ENCODE results near the gene TSPAN7. TPM values are rescaled to one million over a fixed set of nuclear protein-coding genes. Genes with fewer than 3 reads are reported as not detected.
A peak's percentile ranks its signal among the peaks of the same experiment; 100 is the strongest.

The TSPAN7 gene
- total RNA-seq, 6 experiments from 2014 or later: 7.9 to 24.4 (median 15.7) TPM

- H3K9me3 ChIP-seq: no peaks in the 10 kb centered on the region
- intact Hi-C loops (cut with DNase I): no loop called here
- DNase-seq (no peak), ATAC-seq (no peak)
- no peaks in the 10 kb centered on the region for H3K4me1 ChIP-seq
- no peak overlapping the region for H3K4me3 ChIP-seq
- no peaks in the 10 kb centered on the region for H3K36me3 ChIP-seq
- no peaks in the 10 kb centered on the region for H3K27me3 ChIP-seq
- H3K27ac ChIP-seq: no peak overlapping the region
- WGBS (ENCODE audit: insufficient coverage, low coverage, low lambda C conversion rate, missing lambda C conversion rate): 28% methylated on average over 5 of the region's 5 CpGs
- TF ChIP-seq POLR2A (IDR thresholded peaks at IDR 0.05) (no peak), CTCF (IDR thresholded peaks at IDR 0.05) (no peak)
Observed at GRCh38 chrX:38661561-38661960, 100.2 kb downstream of the TSPAN7 start.

GRCh38 chrX:38662640-38663039, 101.3 kb downstream of the TSPAN7 start:
- Histone ChIP-seq H3K4me3 (no peak overlapping the region), H3K4me1 (no peaks in the 10 kb centered on the region), H3K27ac (no peak overlapping the region), H3K36me3 (no peaks in the 10 kb centered on the region), H3K27me3 (no peaks in the 10 kb centered on the region), H3K9me3 (no peaks in the 10 kb centered on the region)
- TF ChIP-seq CTCF (IDR thresholded peaks at IDR 0.05): no peak
- no peak for TF ChIP-seq POLR2A (IDR thresholded peaks at IDR 0.05)
- WGBS (ENCODE audit: insufficient coverage, low coverage, low lambda C conversion rate, missing lambda C conversion rate): 21% methylated on average over 2 of the region's 2 CpGs
- DNase-seq (no peak), ATAC-seq (no peak)
- intact Hi-C loops (cut with DNase I): no loop called here

- no peak overlapping the region for H3K4me3 ChIP-seq
- ATAC-seq (peak; percentile 56 to 67 (median 62)), DNase-seq (no peak)
- H3K9me3 ChIP-seq: no peaks in the 10 kb centered on the region
- no peaks in the 10 kb centered on the region for H3K36me3 ChIP-seq
- no peak overlapping the region for H3K27ac ChIP-seq
- peaks cover 0 to 3% of the 10 kb centered on the region in 2 donors for H3K27me3 ChIP-seq
- intact Hi-C loops (cut with DNase I): no loop called here
- WGBS (ENCODE audit: insufficient coverage, low coverage, low lambda C conversion rate, missing lambda C conversion rate): 3% methylated on average over 5 of the region's 5 CpGs
- no peaks in the 10 kb centered on the region for H3K4me1 ChIP-seq
- no peak for TF ChIP-seq POLR2A (IDR thresholded peaks at IDR 0.05)
- peak; percentile 44 to 55 (median 46) for TF ChIP-seq CTCF (IDR thresholded peaks at IDR 0.05)
Observed at GRCh38 chrX:38664285-38664684, 102.9 kb downstream of the TSPAN7 start.

- Histone ChIP-seq H3K4me1 (no peaks in the 10 kb centered on the region), H3K4me3 (no peak overlapping the region), H3K27me3 (peaks cover 0 to 3% of the 10 kb centered on the region in 2 donors), H3K36me3 (no peaks in the 10 kb centered on the region), H3K27ac (no peak overlapping the region), H3K9me3 (no peaks in the 10 kb centered on the region)
- ATAC-seq (no peak), DNase-seq (no peak)
- TF ChIP-seq CTCF (IDR thresholded peaks at IDR 0.05): no peak
- no peak for TF ChIP-seq POLR2A (IDR thresholded peaks at IDR 0.05)
- intact Hi-C loops (cut with DNase I): no loop called here
Observed at GRCh38 chrX:38666909-38667308, 105.6 kb downstream of the TSPAN7 start.

- H3K9me3 ChIP-seq: no peaks in the 10 kb centered on the region
- 83% methylated on average over 1 of the region's 1 CpG for WGBS (ENCODE audit: insufficient coverage, low coverage, low lambda C conversion rate, missing lambda C conversion rate)
- intact Hi-C loops (cut with DNase I): no loop called here
- H3K36me3 ChIP-seq: no peaks in the 10 kb centered on the region
- no peaks in the 10 kb centered on the region for H3K4me1 ChIP-seq
- ATAC-seq (peak in 3 of 4 donors; percentile 25 to 32 (median 31)), DNase-seq (no peak)
- H3K27ac ChIP-seq: no peak overlapping the region
- no peak overlapping the region for H3K4me3 ChIP-seq
- H3K27me3 ChIP-seq: peaks cover 0 to 3% of the 10 kb centered on the region in 2 donors
- TF ChIP-seq POLR2A (IDR thresholded peaks at IDR 0.05) (no peak), CTCF (IDR thresholded peaks at IDR 0.05) (no peak)
Observed at GRCh38 chrX:38668771-38669170, 107.4 kb downstream of the TSPAN7 start.

All from right lobe of liver (tissue), 6 donors.